H9 (cell line): ENCODE data around the gene AGAP3. TPM values are rescaled to one million over a fixed set of nuclear protein-coding genes. Genes with fewer than 3 reads are reported as not detected.

Experiments
- DNase-seq: peaks from one replicate; pipeline ENCODE4 v3.0.0-alpha.2; 2017
- H2AFZ ChIP-seq: one replicate; pipeline ENCODE4 v1.6.1; 2013; ENCODE audit warnings: mild to moderate bottlenecking, low read length, control low read depth, moderate library complexity
- H2AK5ac ChIP-seq: 2 replicates; pipeline ENCODE4 v1.6.1; 2013; ENCODE audit warnings: low read length, control low read depth, mixed read lengths; ENCODE audit not compliant: insufficient read length
- H2BK120ac ChIP-seq: one replicate; pipeline ENCODE4 v1.6.1; 2013; ENCODE audit warnings: low read depth, mild to moderate bottlenecking, low read length, control low read depth, inconsistent platforms; ENCODE audit not compliant: poor library complexity, severe bottlenecking
- H2BK12ac ChIP-seq: 2 replicates; pipeline ENCODE4 v1.6.1; 2013; ENCODE audit warnings: low read length, control low read depth, mixed read lengths, low read depth; ENCODE audit not compliant: insufficient read length
- H2BK15ac ChIP-seq: 2 replicates; pipeline ENCODE4 v1.6.1; 2013; ENCODE audit warnings: low read depth, low read length, control low read depth
- H2BK20ac ChIP-seq: one replicate; pipeline ENCODE4 v1.6.1; 2013; ENCODE audit warnings: low read depth, mild to moderate bottlenecking, low read length, control low read depth, inconsistent platforms; ENCODE audit not compliant: poor library complexity, severe bottlenecking
- H2BK5ac ChIP-seq: 2 replicates; pipeline ENCODE4 v1.6.1; 2013; ENCODE audit warnings: low read length, control low read depth, mixed read lengths; ENCODE audit not compliant: insufficient read length
- H3K14ac ChIP-seq: 2 replicates; pipeline ENCODE4 v1.6.1; 2013; ENCODE audit warnings: low read length, control low read depth; ENCODE audit not compliant: insufficient read depth
- H3K18ac ChIP-seq: 2 replicates; pipeline ENCODE4 v1.6.1; 2013; ENCODE audit warnings: low read depth, mild to moderate bottlenecking, mixed read lengths, low read length, control low read depth; ENCODE audit not compliant: insufficient read length
- H3K23ac ChIP-seq: 2 replicates; pipeline ENCODE4 v1.6.1; 2013; ENCODE audit warnings: low read length, control low read depth, mixed read lengths, low read depth; ENCODE audit not compliant: insufficient read length
- H3K23me2 ChIP-seq: 2 replicates; pipeline ENCODE4 v1.6.1; 2013; ENCODE audit warnings: low read depth, mild to moderate bottlenecking, mixed read lengths, low read length, control low read depth; ENCODE audit not compliant: insufficient read length, poor library complexity, severe bottlenecking
- H3K27ac ChIP-seq: 2 replicates; pipeline ENCODE4 v1.5.1; 2013; ENCODE audit warnings: low read length, control low read depth, mixed read lengths, low read depth; ENCODE audit not compliant: insufficient read length
- H3K27me3 ChIP-seq: 2 replicates; pipeline ENCODE4 v1.6.1; 2013; ENCODE audit warnings: low read length, control low read depth, inconsistent platforms; ENCODE audit not compliant: insufficient read depth
- H3K4ac ChIP-seq: 2 replicates; pipeline ENCODE4 v1.6.1; 2013; ENCODE audit warnings: low read depth, mild to moderate bottlenecking, control low read depth, inconsistent platforms, low read length, moderate library complexity
- H3K4me1 ChIP-seq: 2 replicates; pipeline ENCODE4 v1.6.1; 2013; ENCODE audit warnings: low read length, control low read depth, inconsistent platforms; ENCODE audit not compliant: insufficient read depth
- H3K4me2 ChIP-seq: 2 replicates; pipeline ENCODE4 v1.6.1; 2013; ENCODE audit warnings: low read length, control low read depth, mixed read lengths; ENCODE audit not compliant: insufficient read length, insufficient read depth
- H3K56ac ChIP-seq: 2 replicates; pipeline ENCODE4 v1.6.1; 2013; ENCODE audit warnings: low read depth, mild to moderate bottlenecking, mixed read lengths, low read length, control low read depth; ENCODE audit not compliant: insufficient read length
- H3K79me1 ChIP-seq: 2 replicates; pipeline ENCODE4 v1.6.1; 2013; ENCODE audit warnings: low read depth, mild to moderate bottlenecking, moderate library complexity, low read length, control low read depth, inconsistent platforms; ENCODE audit not compliant: insufficient read depth, poor library complexity, severe bottlenecking
- H3K79me2 ChIP-seq: 2 replicates; pipeline ENCODE4 v1.6.1; 2013; ENCODE audit warnings: low read length, control low read depth, inconsistent platforms; ENCODE audit not compliant: insufficient read depth
- H3K9ac ChIP-seq: 2 replicates; pipeline ENCODE4 v1.6.1; 2013; ENCODE audit warnings: low read length, control low read depth, mixed read lengths; ENCODE audit not compliant: insufficient read length; ENCODE audit errors: extremely low read depth
- H3K9me3 ChIP-seq: one replicate; pipeline ENCODE4 v1.6.1; 2013; ENCODE audit warnings: low read depth, low read length, inconsistent platforms; ENCODE audit not compliant: control insufficient read depth
- H3T11ph ChIP-seq: one replicate; pipeline ENCODE4 v1.6.1; 2013; ENCODE audit warnings: mild to moderate bottlenecking, low read length, control low read depth, inconsistent platforms
- H4K20me1 ChIP-seq: one replicate; pipeline ENCODE4 v1.6.1; 2013; ENCODE audit not compliant: control insufficient read depth, insufficient read length, insufficient read depth
- H4K5ac ChIP-seq: 2 replicates; pipeline ENCODE4 v1.6.1; 2013; ENCODE audit warnings: low read depth, mild to moderate bottlenecking, mixed read lengths, low read length, control low read depth; ENCODE audit not compliant: insufficient read length
- H4K8ac ChIP-seq: replicated peaks from 2 replicates; pipeline ENCODE4 v1.6.1; 2013; ENCODE audit warnings: low read length, control low read depth, mixed read lengths, low read depth; ENCODE audit not compliant: insufficient read length
- H4K91ac ChIP-seq: 2 replicates; pipeline ENCODE4 v1.6.1; 2013; ENCODE audit warnings: low read depth, mild to moderate bottlenecking, moderate library complexity, mixed read lengths, low read length, control low read depth; ENCODE audit not compliant: insufficient read length
- H3K27ac Mint-ChIP-seq, 3 experiments: 2 replicates in 2 of 3; 3 replicates in 1 of 3; pipeline ENCODE4 v1.8.0; 2020 to 2021; ENCODE audit warnings: mixed read lengths in 3 of 3, mild to moderate bottlenecking in 1 of 3, moderate library complexity in 1 of 3
- H3K27me3 Mint-ChIP-seq: 2 replicates; pipeline ENCODE4 v1.8.0; 2021; ENCODE audit warnings: low read depth, mild to moderate bottlenecking, moderate library complexity, mixed read lengths
- H3K36me3 Mint-ChIP-seq, 3 experiments: 2 replicates in 2 of 3; 3 replicates in 1 of 3; pipeline ENCODE4 v1.8.0; 2020 to 2021; ENCODE audit warnings: low read depth in 3 of 3, mixed read lengths in 3 of 3; ENCODE audit not compliant: insufficient read depth in 1 of 3
- H3K4me1 Mint-ChIP-seq, 2 experiments: 2 replicates each; pipeline ENCODE4 v1.8.0; 2020; ENCODE audit warnings: mixed read lengths in 2 of 2
- H3K4me3 Mint-ChIP-seq, 2 experiments: 2 replicates in 1 of 2; 3 replicates in 1 of 2; pipeline ENCODE4 v1.8.0; 2020 to 2021; ENCODE audit warnings: mild to moderate bottlenecking in 2 of 2, mixed read lengths in 2 of 2, moderate library complexity in 1 of 2
- H3K9me3 Mint-ChIP-seq, 2 experiments: 2 replicates in 1 of 2; 3 replicates in 1 of 2; pipeline ENCODE4 v1.8.0; 2020; ENCODE audit warnings: mild to moderate bottlenecking in 2 of 2, mixed read lengths in 2 of 2, moderate library complexity in 1 of 2
- WGBS: extraction: QIAGEN DNeasy Blood & Tissue Kit; methylation state at CpG from one replicate; pipeline ENCODE4 v1.1.7; 2013; ENCODE audit warnings: missing lambda C conversion rate, low lambda C conversion rate, mixed read lengths; ENCODE audit not compliant: insufficient read length; ENCODE audit errors: extremely low coverage; 5-methylcytosine and 5-hydroxymethylcytosine counted together
- total RNA-seq: library from RNA; stranded (reverse); gene quantifications from 2 replicates; pipeline ENCODE4 v1.2.1, GENCODE V29; 2021
- TF ChIP-seq, protein P1 (sequence below): fragments of 200-600 bp; sonication (generic); conservative IDR thresholded peaks from 3 replicates; pipeline ENCODE4 v1.8.0; 2021; ENCODE audit warnings: antibody characterized with exemption, mild to moderate bottlenecking

AGAP3 gene
- total RNA-seq, 1 experiment from 2014 or later, result 97.7 TPM

DNA sequence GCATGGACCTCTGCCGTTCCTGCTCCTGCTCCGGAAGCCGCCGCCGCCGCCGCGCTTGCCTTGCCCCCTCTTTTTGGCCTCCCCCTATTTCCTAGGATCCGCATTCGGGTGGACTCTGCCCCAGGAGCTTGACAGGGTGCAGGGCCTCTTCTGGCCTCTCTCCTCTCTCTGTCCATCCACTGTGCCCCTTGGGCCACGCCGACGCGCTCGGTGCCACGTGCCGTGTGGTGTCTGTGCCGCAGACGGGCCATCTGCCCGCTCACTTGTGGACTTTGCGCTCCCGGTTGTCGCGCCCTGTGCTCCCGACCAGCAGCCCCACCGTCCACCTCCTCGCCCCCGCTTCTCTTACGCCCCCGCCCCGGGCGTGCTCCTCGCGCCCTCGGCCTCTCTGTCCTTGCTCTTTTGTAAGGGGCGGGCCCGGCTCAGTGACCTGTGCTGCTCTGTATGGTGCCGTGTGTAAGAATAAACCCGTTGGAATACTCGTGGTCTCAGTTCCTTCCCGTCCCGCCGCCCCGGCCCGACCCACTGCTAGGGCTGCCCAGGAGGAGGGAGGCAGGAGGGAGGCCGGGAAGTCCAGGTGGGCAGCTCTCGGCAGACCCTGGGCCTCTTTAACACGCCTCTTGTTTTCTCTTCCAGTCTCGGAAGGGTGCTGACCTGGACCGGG is 37.0 kb downstream of the AGAP3 start:
- H3K4me3 Mint-ChIP-seq, result no peak overlapping the region
- Histone ChIP-seq H3K27ac (no peak overlapping the region), H2AFZ (no peak overlapping the region), H3K9ac (no peak overlapping the region), H3K23ac (no peak overlapping the region), H2BK120ac (no peak overlapping the region), H3K79me2 (no peaks in the 10 kb centered on the region), H3K4me1 (peaks cover 3% of the 10 kb centered on the region; the same call in 1 of the 2 replicates), H2AK5ac (no peak overlapping the region), H3K23me2 (peaks cover 10% of the 10 kb centered on the region), H3K27me3 (no peaks in the 10 kb centered on the region), H3K4ac (no peak overlapping the region), H3K9me3 (no peaks in the 10 kb centered on the region), H3K14ac (no peak overlapping the region), H2BK5ac (no peak overlapping the region), H2BK15ac (no peak overlapping the region), H3T11ph (no peak overlapping the region), H3K4me2 (no peak overlapping the region), H2BK20ac (no peak overlapping the region), H4K8ac (no peak overlapping the region), H3K56ac (no peak overlapping the region), H3K79me1 (no peaks in the 10 kb centered on the region), H4K91ac (no peak overlapping the region), H3K18ac (no peak overlapping the region), H2BK12ac (no peak overlapping the region), H4K5ac (no peak overlapping the region), H4K20me1 (no peaks in the 10 kb centered on the region)
- no CpG with 5 or more reads among the region's 50 CpGs for WGBS
- H3K9me3 Mint-ChIP-seq, result no peaks in the 10 kb centered on the region
- peaks cover 19 to 26% of the 10 kb centered on the region in 2 experiments for H3K4me1 Mint-ChIP-seq
- peaks cover 37 to 65% (median 55%) of the 10 kb centered on the region in 3 experiments for H3K36me3 Mint-ChIP-seq
- TF ChIP-seq, protein P1, sequence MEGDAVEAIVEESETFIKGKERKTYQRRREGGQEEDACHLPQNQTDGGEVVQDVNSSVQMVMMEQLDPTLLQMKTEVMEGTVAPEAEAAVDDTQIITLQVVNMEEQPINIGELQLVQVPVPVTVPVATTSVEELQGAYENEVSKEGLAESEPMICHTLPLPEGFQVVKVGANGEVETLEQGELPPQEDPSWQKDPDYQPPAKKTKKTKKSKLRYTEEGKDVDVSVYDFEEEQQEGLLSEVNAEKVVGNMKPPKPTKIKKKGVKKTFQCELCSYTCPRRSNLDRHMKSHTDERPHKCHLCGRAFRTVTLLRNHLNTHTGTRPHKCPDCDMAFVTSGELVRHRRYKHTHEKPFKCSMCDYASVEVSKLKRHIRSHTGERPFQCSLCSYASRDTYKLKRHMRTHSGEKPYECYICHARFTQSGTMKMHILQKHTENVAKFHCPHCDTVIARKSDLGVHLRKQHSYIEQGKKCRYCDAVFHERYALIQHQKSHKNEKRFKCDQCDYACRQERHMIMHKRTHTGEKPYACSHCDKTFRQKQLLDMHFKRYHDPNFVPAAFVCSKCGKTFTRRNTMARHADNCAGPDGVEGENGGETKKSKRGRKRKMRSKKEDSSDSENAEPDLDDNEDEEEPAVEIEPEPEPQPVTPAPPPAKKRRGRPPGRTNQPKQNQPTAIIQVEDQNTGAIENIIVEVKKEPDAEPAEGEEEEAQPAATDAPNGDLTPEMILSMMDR, result no peak
- no peak for DNase-seq
- H3K27ac Mint-ChIP-seq, result peak overlapping the region in 2 of 3 experiments; percentile 59 to 68; a peak in 2 of 7 replicates
- peaks cover 18% of the 10 kb centered on the region for H3K27me3 Mint-ChIP-seq
